ENCODE measurements around the gene SPAG7.

- no peak for TF ChIP-seq CTCF (IDR thresholded peaks at IDR 0.05)
- no peak for TF ChIP-seq POLR2A (IDR thresholded peaks at IDR 0.05)
These were observed 19.3 kb downstream of the SPAG7 start, which contains the start of gene PFN1 for GRCh38 chr17:4948166-4948930.
